Measurements from ENCODE around the gene FAM24A. TPM values are rescaled to one million over a fixed set of nuclear protein-coding genes. Genes with fewer than 3 reads are reported as not detected.

The FAM24A gene
- total and polyA plus RNA-seq, 2 experiments from 2014 or later, result not detected

- TF ChIP-seq, protein P1, sequence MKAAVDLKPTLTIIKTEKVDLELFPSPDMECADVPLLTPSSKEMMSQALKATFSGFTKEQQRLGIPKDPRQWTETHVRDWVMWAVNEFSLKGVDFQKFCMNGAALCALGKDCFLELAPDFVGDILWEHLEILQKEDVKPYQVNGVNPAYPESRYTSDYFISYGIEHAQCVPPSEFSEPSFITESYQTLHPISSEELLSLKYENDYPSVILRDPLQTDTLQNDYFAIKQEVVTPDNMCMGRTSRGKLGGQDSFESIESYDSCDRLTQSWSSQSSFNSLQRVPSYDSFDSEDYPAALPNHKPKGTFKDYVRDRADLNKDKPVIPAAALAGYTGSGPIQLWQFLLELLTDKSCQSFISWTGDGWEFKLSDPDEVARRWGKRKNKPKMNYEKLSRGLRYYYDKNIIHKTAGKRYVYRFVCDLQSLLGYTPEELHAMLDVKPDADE (IDR thresholded peaks at IDR 0.05), result no peak
- TF ChIP-seq ZNF331 (CRISPR knock-in tag; IDR thresholded peaks at IDR 0.05; ENCODE audit: low read depth), result no peak
- no peak for TF ChIP-seq REST (IDR thresholded peaks at IDR 0.05; ENCODE audit: unreplicated experiment)
- no peak for TF ChIP-seq NANOG (IDR thresholded peaks at IDR 0.05; ENCODE audit: borderline replicate concordance)
- TF ChIP-seq EZH2 (IDR thresholded peaks at IDR 0.05; ENCODE audit: low read depth, unreplicated experiment), result no peak
- TF ChIP-seq STAT1 (IDR thresholded peaks at IDR 0.05; ENCODE audit: unreplicated experiment), result no peak
- TF ChIP-seq, protein P2, sequence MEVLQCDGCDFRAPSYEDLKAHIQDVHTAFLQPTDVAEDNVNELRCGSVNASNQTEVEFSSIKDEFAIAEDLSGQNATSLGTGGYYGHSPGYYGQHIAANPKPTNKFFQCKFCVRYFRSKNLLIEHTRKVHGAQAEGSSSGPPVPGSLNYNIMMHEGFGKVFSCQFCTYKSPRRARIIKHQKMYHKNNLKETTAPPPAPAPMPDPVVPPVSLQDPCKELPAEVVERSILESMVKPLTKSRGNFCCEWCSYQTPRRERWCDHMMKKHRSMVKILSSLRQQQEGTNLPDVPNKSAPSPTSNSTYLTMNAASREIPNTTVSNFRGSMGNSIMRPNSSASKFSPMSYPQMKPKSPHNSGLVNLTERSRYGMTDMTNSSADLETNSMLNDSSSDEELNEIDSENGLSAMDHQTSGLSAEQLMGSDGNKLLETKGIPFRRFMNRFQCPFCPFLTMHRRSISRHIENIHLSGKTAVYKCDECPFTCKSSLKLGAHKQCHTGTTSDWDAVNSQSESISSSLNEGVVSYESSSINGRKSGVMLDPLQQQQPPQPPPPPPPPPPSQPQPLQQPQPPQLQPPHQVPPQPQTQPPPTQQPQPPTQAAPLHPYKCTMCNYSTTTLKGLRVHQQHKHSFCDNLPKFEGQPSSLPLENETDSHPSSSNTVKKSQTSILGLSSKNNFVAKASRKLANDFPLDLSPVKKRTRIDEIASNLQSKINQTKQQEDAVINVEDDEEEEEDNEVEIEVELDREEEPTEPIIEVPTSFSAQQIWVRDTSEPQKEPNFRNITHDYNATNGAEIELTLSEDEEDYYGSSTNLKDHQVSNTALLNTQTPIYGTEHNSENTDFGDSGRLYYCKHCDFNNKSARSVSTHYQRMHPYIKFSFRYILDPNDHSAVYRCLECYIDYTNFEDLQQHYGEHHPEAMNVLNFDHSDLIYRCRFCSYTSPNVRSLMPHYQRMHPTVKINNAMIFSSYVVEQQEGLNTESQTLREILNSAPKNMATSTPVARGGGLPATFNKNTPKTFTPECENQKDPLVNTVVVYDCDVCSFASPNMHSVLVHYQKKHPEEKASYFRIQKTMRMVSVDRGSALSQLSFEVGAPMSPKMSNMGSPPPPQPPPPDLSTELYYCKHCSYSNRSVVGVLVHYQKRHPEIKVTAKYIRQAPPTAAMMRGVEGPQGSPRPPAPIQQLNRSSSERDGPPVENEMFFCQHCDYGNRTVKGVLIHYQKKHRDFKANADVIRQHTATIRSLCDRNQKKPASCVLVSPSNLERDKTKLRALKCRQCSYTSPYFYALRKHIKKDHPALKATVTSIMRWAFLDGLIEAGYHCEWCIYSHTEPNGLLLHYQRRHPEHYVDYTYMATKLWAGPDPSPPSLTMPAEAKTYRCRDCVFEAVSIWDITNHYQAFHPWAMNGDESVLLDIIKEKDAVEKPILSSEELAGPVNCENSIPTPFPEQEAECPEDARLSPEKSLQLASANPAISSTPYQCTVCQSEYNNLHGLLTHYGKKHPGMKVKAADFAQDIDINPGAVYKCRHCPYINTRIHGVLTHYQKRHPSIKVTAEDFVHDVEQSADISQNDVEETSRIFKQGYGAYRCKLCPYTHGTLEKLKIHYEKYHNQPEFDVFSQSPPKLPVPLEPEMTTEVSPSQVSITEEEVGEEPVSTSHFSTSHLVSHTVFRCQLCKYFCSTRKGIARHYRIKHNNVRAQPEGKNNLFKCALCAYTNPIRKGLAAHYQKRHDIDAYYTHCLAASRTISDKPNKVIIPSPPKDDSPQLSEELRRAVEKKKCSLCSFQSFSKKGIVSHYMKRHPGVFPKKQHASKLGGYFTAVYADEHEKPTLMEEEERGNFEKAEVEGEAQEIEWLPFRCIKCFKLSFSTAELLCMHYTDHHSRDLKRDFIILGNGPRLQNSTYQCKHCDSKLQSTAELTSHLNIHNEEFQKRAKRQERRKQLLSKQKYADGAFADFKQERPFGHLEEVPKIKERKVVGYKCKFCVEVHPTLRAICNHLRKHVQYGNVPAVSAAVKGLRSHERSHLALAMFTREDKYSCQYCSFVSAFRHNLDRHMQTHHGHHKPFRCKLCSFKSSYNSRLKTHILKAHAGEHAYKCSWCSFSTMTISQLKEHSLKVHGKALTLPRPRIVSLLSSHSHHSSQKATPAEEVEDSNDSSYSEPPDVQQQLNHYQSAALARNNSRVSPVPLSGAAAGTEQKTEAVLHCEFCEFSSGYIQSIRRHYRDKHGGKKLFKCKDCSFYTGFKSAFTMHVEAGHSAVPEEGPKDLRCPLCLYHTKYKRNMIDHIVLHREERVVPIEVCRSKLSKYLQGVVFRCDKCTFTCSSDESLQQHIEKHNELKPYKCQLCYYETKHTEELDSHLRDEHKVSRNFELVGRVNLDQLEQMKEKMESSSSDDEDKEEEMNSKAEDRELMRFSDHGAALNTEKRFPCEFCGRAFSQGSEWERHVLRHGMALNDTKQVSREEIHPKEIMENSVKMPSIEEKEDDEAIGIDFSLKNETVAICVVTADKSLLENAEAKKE (CRISPR knock-in tag; IDR thresholded peaks at IDR 0.05), result no peak
- no peak for TF ChIP-seq EZH2phosphoT487 (IDR thresholded peaks at IDR 0.05; ENCODE audit: unreplicated experiment)
- TF ChIP-seq POLR2AphosphoS5 (IDR thresholded peaks at IDR 0.05; ENCODE audit: low read depth), result no peak
- no peak for TF ChIP-seq CREB1 (CRISPR knock-in tag; IDR thresholded peaks at IDR 0.05; ENCODE audit: low read depth)
- TF ChIP-seq JUNB (IDR thresholded peaks at IDR 0.05; ENCODE audit: unreplicated experiment), result no peak
- peaks cover 7% of the 10 kb centered on the region for H3K36me3 Mint-ChIP-seq (ENCODE audit: low read depth)
These were observed 45.5 kb downstream of the FAM24A start for GRCh38 chr10:122955892-122956291.

More at GRCh38 chr10:122955892-122956291, 45.5 kb downstream of the FAM24A start:
- Histone ChIP-seq H3K27ac (ENCODE audit: low read depth) (no peak overlapping the region), H3F3A (replicated peaks; ENCODE audit: low read depth) (0 out of 2 replicates have a peak, but pooled peaks cover 2% of the 10 kb centered on the region), H3K79me2 (replicated peaks; ENCODE audit: insufficient read depth) (no peaks in the 10 kb centered on the region; the same call in 1 of the 2 replicates), H3K4me3 (no peak overlapping the region), H3K4me2 (no peak overlapping the region), H4K20me1 (replicated peaks; ENCODE audit: insufficient read depth) (no peaks in the 10 kb centered on the region; the same call in 1 of the 2 replicates), H3K4me1 (ENCODE audit: insufficient read depth) (peaks cover 4% of the 10 kb centered on the region; the same call in 1 of the 2 replicates), H3K27me3 (ENCODE audit: insufficient read depth) (peaks cover 30% of the 10 kb centered on the region), H2AFZ (no peak overlapping the region), H3K36me3 (ENCODE audit: insufficient read depth) (no peaks in the 10 kb centered on the region; the same call in 1 of the 2 replicates), H3K9me2 (ENCODE audit: insufficient read depth) (peaks cover 12% of the 10 kb centered on the region)
- Mint-ChIP-seq H3K9me3 (peaks cover 18% of the 10 kb centered on the region; the same call in 2 of the 3 replicates), H3K4me3 (no peak overlapping the region), H3K4me1 (peaks cover 9% of the 10 kb centered on the region), H3K27me3 (ENCODE audit: insufficient read depth, low read depth, poor library complexity) (peaks cover 37% of the 10 kb centered on the region), H3K27ac (no peak overlapping the region)
- DNase-seq (ENCODE audit: low spot score) (no peak), ATAC-seq (no peak)

Data from GM23338 (cell line).